SK-N-SH treated with all-trans-retinoic acid at 6 μM for 48 hours (cell line): ENCODE measurements around the gene TTLL7.

Experiments
- ATAC-seq: fragments of 200-7000 bp; cut with Tn5 transposase; 3 replicates; pipeline ENCODE4 v1.9.1; 2020; ENCODE audit warnings: mild to moderate bottlenecking, moderate library complexity
- ARNTL ChIP-seq: fragments of 450-650 bp; formaldehyde crosslinking; IDR thresholded peaks from 2 replicates; pipeline ENCODE4 v1.5.0; 2020; ENCODE audit warnings: low read depth, mild to moderate bottlenecking, moderate library complexity, borderline replicate concordance
- BACH2 ChIP-seq: fragments of 250-450 bp; sonication (Bioruptor Pico); IDR thresholded peaks from 2 replicates; pipeline ENCODE4 v1.9.0; 2021; ENCODE audit warnings: mild to moderate bottlenecking, borderline replicate concordance
- CREB5 ChIP-seq: fragments of 250-450 bp; sonication (Bioruptor Pico); IDR thresholded peaks from 2 replicates; pipeline ENCODE4 v1.5.1; 2020; ENCODE audit warnings: low read depth, mild to moderate bottlenecking, moderate library complexity
- CSDC2 ChIP-seq: fragments of 250-450 bp; sonication (Bioruptor Pico); IDR thresholded peaks from 2 replicates; pipeline ENCODE4 v1.5.0; 2020; ENCODE audit warnings: mild to moderate bottlenecking, moderate library complexity
- ESRRG ChIP-seq: fragments of 250-450 bp; sonication (Bioruptor Pico); IDR thresholded peaks from 2 replicates; pipeline ENCODE4 v1.6.1; 2021; ENCODE audit warnings: mild to moderate bottlenecking
- GLIS3 ChIP-seq: fragments of 250-450 bp; sonication (Bioruptor Pico); IDR thresholded peaks from 2 replicates; pipeline ENCODE4 v1.5.0; 2020; ENCODE audit warnings: mild to moderate bottlenecking, moderate library complexity
- ISL1 ChIP-seq: fragments of 250-450 bp; sonication (Bioruptor Pico); IDR thresholded peaks from 2 replicates; pipeline ENCODE4 v2.1.2; 2022; ENCODE audit warnings: mild to moderate bottlenecking, moderate library complexity
- OSR1 ChIP-seq: fragments of 250-450 bp; sonication (Bioruptor Pico); IDR thresholded peaks from 2 replicates; pipeline ENCODE4 v1.8.0; 2022; ENCODE audit warnings: moderate library complexity, mild to moderate bottlenecking, inconsistent platforms
- PATZ1 ChIP-seq: fragments of 250-450 bp; sonication (Bioruptor Pico); IDR thresholded peaks from 2 replicates; pipeline ENCODE4 v1.8.0; 2020; ENCODE audit warnings: mild to moderate bottlenecking, moderate library complexity, borderline replicate concordance
- POU6F1 ChIP-seq: fragments of 250-450 bp; sonication (Bioruptor Pico); IDR thresholded peaks from 2 replicates; pipeline ENCODE4 v1.8.0; 2021; ENCODE audit warnings: low read depth, mild to moderate bottlenecking, moderate library complexity, borderline replicate concordance
- PPARA ChIP-seq: fragments of 250-450 bp; sonication (Bioruptor Pico); IDR thresholded peaks from 2 replicates; pipeline ENCODE4 v1.5.0; 2020; ENCODE audit warnings: mild to moderate bottlenecking, borderline replicate concordance
- SNAI2 ChIP-seq: fragments of 250-450 bp; sonication (Bioruptor Pico); IDR thresholded peaks from 2 replicates; pipeline ENCODE4 v1.5.0; 2020; ENCODE audit warnings: mild to moderate bottlenecking, moderate library complexity
- TCF4 ChIP-seq: fragments of 250-450 bp; sonication (Bioruptor Pico); IDR thresholded peaks from 2 replicates; pipeline ENCODE4 v1.8.0; 2021; ENCODE audit warnings: mild to moderate bottlenecking, moderate library complexity, borderline replicate concordance
- ZC3H10 ChIP-seq: fragments of 250-450 bp; sonication (Bioruptor Pico); IDR thresholded peaks from 2 replicates; pipeline ENCODE4 v1.5.1; 2021; ENCODE audit warnings: mild to moderate bottlenecking, moderate library complexity
- ZFP30 ChIP-seq: fragments of 450-650 bp; formaldehyde crosslinking; IDR thresholded peaks from 2 replicates; pipeline ENCODE4 v1.5.0; 2022; ENCODE audit warnings: mild to moderate bottlenecking, moderate library complexity
- ZNF565 ChIP-seq: fragments of 450-650 bp; formaldehyde crosslinking; conservative IDR thresholded peaks from 2 replicates; pipeline ENCODE4 v1.5.0; 2020; ENCODE audit warnings: low read depth, mild to moderate bottlenecking, moderate library complexity
- ZNF70 ChIP-seq: fragments of 450-650 bp; formaldehyde crosslinking; IDR thresholded peaks from 2 replicates; pipeline ENCODE4 v1.5.0; 2020; ENCODE audit warnings: mild to moderate bottlenecking, moderate library complexity
- ZNF8 ChIP-seq: fragments of 450-650 bp; formaldehyde crosslinking; IDR thresholded peaks from 2 replicates; pipeline ENCODE4 v1.5.0; 2020; ENCODE audit warnings: mild to moderate bottlenecking, moderate library complexity
- TF ChIP-seq, protein P1 (sequence below): fragments of 250-450 bp; sonication (Bioruptor Pico); IDR thresholded peaks from 2 replicates; pipeline ENCODE4 v1.5.0; 2020; ENCODE audit warnings: mild to moderate bottlenecking, moderate library complexity

Gene TTLL7

GRCh38 chr1:83970802-83971201, 28.1 kb downstream of the TTLL7 start (continued):
- TF ChIP-seq, protein P1, sequence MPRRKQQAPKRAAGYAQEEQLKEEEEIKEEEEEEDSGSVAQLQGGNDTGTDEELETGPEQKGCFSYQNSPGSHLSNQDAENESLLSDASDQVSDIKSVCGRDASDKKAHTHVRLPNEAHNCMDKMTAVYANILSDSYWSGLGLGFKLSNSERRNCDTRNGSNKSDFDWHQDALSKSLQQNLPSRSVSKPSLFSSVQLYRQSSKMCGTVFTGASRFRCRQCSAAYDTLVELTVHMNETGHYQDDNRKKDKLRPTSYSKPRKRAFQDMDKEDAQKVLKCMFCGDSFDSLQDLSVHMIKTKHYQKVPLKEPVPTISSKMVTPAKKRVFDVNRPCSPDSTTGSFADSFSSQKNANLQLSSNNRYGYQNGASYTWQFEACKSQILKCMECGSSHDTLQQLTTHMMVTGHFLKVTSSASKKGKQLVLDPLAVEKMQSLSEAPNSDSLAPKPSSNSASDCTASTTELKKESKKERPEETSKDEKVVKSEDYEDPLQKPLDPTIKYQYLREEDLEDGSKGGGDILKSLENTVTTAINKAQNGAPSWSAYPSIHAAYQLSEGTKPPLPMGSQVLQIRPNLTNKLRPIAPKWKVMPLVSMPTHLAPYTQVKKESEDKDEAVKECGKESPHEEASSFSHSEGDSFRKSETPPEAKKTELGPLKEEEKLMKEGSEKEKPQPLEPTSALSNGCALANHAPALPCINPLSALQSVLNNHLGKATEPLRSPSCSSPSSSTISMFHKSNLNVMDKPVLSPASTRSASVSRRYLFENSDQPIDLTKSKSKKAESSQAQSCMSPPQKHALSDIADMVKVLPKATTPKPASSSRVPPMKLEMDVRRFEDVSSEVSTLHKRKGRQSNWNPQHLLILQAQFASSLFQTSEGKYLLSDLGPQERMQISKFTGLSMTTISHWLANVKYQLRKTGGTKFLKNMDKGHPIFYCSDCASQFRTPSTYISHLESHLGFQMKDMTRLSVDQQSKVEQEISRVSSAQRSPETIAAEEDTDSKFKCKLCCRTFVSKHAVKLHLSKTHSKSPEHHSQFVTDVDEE: no peak
- TF ChIP-seq OSR1 (CRISPR knock-in tag) (no peak), PATZ1 (CRISPR knock-in tag) (no peak), ZC3H10 (no peak), TCF4 (CRISPR knock-in tag) (no peak), PPARA (no peak), ZFP30 (CRISPR knock-in tag) (no peak)

GRCh38 chr1:83970114-83970513, 28.8 kb downstream of the TTLL7 start:
- TF ChIP-seq SNAI2 (CRISPR knock-in tag) (no peak), GLIS3 (CRISPR knock-in tag) (no peak)
- TF ChIP-seq, all 23 proteins: peak for 0
- no peak for ATAC-seq

- no peak for ATAC-seq
- TF ChIP-seq SNAI2 (CRISPR knock-in tag) (no peak), ESRRG (CRISPR knock-in tag) (no peak), ZNF565 (CRISPR knock-in tag) (no peak), ARNTL (CRISPR knock-in tag) (no peak), ZNF70 (CRISPR knock-in tag) (no peak), CREB5 (CRISPR knock-in tag) (no peak), ISL1 (CRISPR knock-in tag) (no peak), ZFP30 (CRISPR knock-in tag) (no peak), ZC3H10 (no peak), BACH2 (CRISPR knock-in tag) (no peak), GLIS3 (CRISPR knock-in tag) (no peak), POU6F1 (CRISPR knock-in tag) (no peak), TCF4 (CRISPR knock-in tag) (no peak), ZNF8 (no peak), PPARA (no peak), CSDC2 (CRISPR knock-in tag) (no peak)
- TF ChIP-seq, protein P1: no peak
- TF ChIP-seq, all 23 proteins: peak for 0
Measured at GRCh38 chr1:83967336-83967735, 31.6 kb downstream of the TTLL7 start.
